Neuronal stem cell (in vitro differentiated cells): ENCODE results near the gene MANBA.

Experiments used
- DNase-seq: peaks from one replicate; pipeline ENCODE4 v3.0.0-alpha.2; 2013; ENCODE audit warnings: low spot score
- H2AFZ ChIP-seq: one replicate; pipeline ENCODE4 v1.6.1; 2013; ENCODE audit warnings: mild to moderate bottlenecking, low read length, inconsistent platforms
- H2AK5ac ChIP-seq: 2 replicates; pipeline ENCODE4 v1.6.1; 2013; ENCODE audit warnings: low read depth, mild to moderate bottlenecking, inconsistent platforms, low read length, moderate library complexity, mixed read lengths
- H2BK120ac ChIP-seq: 2 replicates; pipeline ENCODE4 v1.6.1; 2013; ENCODE audit warnings: low read depth, mild to moderate bottlenecking, inconsistent platforms, low read length, moderate library complexity, mixed read lengths
- H2BK12ac ChIP-seq: one replicate; pipeline ENCODE4 v1.6.1; 2013; ENCODE audit warnings: low read length, inconsistent platforms
- H2BK15ac ChIP-seq: 2 replicates; pipeline ENCODE4 v1.6.1; 2013; ENCODE audit warnings: mild to moderate bottlenecking, low read length, inconsistent platforms, mixed read lengths
- H2BK5ac ChIP-seq: one replicate; pipeline ENCODE4 v1.6.1; 2013; ENCODE audit warnings: inconsistent platforms, mild to moderate bottlenecking, low read length, moderate library complexity
- H3K14ac ChIP-seq: one replicate; pipeline ENCODE4 v1.6.1; 2013; ENCODE audit warnings: low read length, inconsistent platforms
- H3K18ac ChIP-seq: 2 replicates; pipeline ENCODE4 v1.6.1; 2013; ENCODE audit warnings: low read length, inconsistent platforms
- H3K23ac ChIP-seq: 2 replicates; pipeline ENCODE4 v1.6.1; 2013; ENCODE audit warnings: low read depth, mild to moderate bottlenecking, mixed read lengths, low read length, inconsistent platforms; ENCODE audit not compliant: poor library complexity
- H3K27ac ChIP-seq: replicated peaks from 3 replicates; pipeline ENCODE4 v1.5.1; 2013; ENCODE audit warnings: low read length, inconsistent platforms
- H3K27me3 ChIP-seq, 3 experiments: 2 replicates each; pipeline ENCODE4 v1.6.1; 2013; ENCODE audit warnings: low read length in 3 of 3, mild to moderate bottlenecking in 2 of 3, inconsistent platforms in 1 of 3, low read depth in 1 of 3, mixed read lengths in 1 of 3, moderate library complexity in 1 of 3; ENCODE audit not compliant: control insufficient read depth in 3 of 3, insufficient read depth in 3 of 3
- H3K36me3 ChIP-seq, 2 donors: replicated peaks in 1 of 2; 2 replicates each; pipeline ENCODE4 v1.6.1; 2013; ENCODE audit warnings: low read length in 2 of 2; ENCODE audit not compliant: control insufficient read depth in 2 of 2, insufficient read depth in 2 of 2
- H3K4ac ChIP-seq: 2 replicates; pipeline ENCODE4 v1.6.1; 2013; ENCODE audit warnings: inconsistent platforms, mild to moderate bottlenecking, low read length, moderate library complexity
- H3K4me1 ChIP-seq, 2 donors: 1 replicate in 1 of 2; 2 replicates in 1 of 2; pipeline ENCODE4 v1.6.1; 2013; ENCODE audit warnings: low read length in 2 of 2, low read depth in 1 of 2; ENCODE audit not compliant: control insufficient read depth in 2 of 2, insufficient read depth in 1 of 2
- H3K4me2 ChIP-seq: one replicate; pipeline ENCODE4 v1.6.1; 2013; ENCODE audit warnings: mild to moderate bottlenecking, low read length, inconsistent platforms; ENCODE audit not compliant: insufficient read depth, poor library complexity, severe bottlenecking
- H3K4me3 ChIP-seq, 2 donors: 2 replicates each; pipeline ENCODE4 v1.5.1; 2013; ENCODE audit warnings: low read length in 2 of 2, mild to moderate bottlenecking in 2 of 2, inconsistent platforms in 1 of 2, moderate library complexity in 1 of 2
- H3K79me1 ChIP-seq: one replicate; pipeline ENCODE4 v1.6.1; 2013; ENCODE audit warnings: low read depth, mild to moderate bottlenecking, inconsistent platforms, low read length, moderate library complexity
- H3K9ac ChIP-seq: one replicate; pipeline ENCODE4 v1.6.1; 2013; ENCODE audit warnings: mild to moderate bottlenecking, low read depth, low read length, inconsistent platforms; ENCODE audit not compliant: poor library complexity
- H3K9me3 ChIP-seq, 2 donors: replicated peaks in 1 of 2; 2 replicates each; pipeline versions ENCODE3 to v1.6.1; 2013; ENCODE audit warnings: low read length in 2 of 2, mild to moderate bottlenecking in 2 of 2, inconsistent platforms in 1 of 2, low read depth in 1 of 2, mixed read lengths in 1 of 2, moderate library complexity in 1 of 2; ENCODE audit not compliant: control insufficient read depth in 2 of 2, insufficient read depth in 1 of 2
- H4K8ac ChIP-seq: one replicate; pipeline ENCODE4 v1.6.1; 2013; ENCODE audit warnings: low read depth, mild to moderate bottlenecking, inconsistent platforms, low read length, moderate library complexity
- H4K91ac ChIP-seq: one replicate; pipeline ENCODE4 v1.6.1; 2013; ENCODE audit warnings: low read length, low read depth, mild to moderate bottlenecking, inconsistent platforms; ENCODE audit not compliant: poor library complexity
- WGBS, 2 donors: extraction: QIAGEN DNeasy Blood & Tissue Kit; methylation state at CpG; one replicate each; pipeline ENCODE4 v1.1.7; 2013; ENCODE audit warnings: missing lambda C conversion rate in 2 of 2, mixed read lengths in 1 of 2; ENCODE audit not compliant: insufficient read length in 2 of 2, insufficient replicate concordance in 1 of 2; ENCODE audit errors: extremely low coverage in 2 of 2; 5-methylcytosine and 5-hydroxymethylcytosine counted together

Gene MANBA

DNA sequence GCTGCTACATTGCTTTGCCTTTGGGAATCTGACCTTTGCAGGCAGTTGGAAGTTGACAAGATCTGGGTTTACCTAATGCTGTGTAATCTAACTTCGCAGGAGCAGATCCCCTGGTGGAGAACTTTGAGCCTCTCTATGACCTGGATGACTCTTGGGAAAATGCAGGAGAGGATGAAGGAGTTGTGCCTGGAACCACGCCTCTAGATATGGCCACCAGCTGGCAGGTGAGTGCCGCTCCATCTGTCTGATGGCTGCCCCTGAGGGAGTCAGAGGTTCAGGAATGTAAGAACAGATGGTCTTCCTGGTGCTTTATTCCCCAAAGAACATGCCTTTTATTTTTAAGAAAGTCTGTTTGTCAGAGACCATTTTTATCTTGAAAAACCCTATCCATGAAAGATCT is 150.3 kb downstream of the MANBA start:
- no peak overlapping the region for H2BK15ac ChIP-seq
- no peak overlapping the region for H2BK5ac ChIP-seq
- H3K36me3 ChIP-seq: peaks cover 5 to 80% of the 10 kb centered on the region in 2 donors
- no peak overlapping the region for H4K8ac ChIP-seq
- H3K4me2 ChIP-seq: no peak overlapping the region
- H3K4me1 ChIP-seq: no peaks in the 10 kb centered on the region
- no peak overlapping the region for H3K4ac ChIP-seq
- H2AK5ac ChIP-seq: no peak overlapping the region
- H3K27me3 ChIP-seq: no peaks in the 10 kb centered on the region
- no peak overlapping the region for H2BK12ac ChIP-seq
- no peak overlapping the region for H3K23ac ChIP-seq
- H3K4me3 ChIP-seq: no peak overlapping the region
- no peak overlapping the region for H2AFZ ChIP-seq
- H3K14ac ChIP-seq: no peak overlapping the region
- WGBS, 2 donors: no CpG with 5 or more reads among the region's 3 CpGs
- no peak overlapping the region for H3K18ac ChIP-seq
- H3K79me1 ChIP-seq: no peaks in the 10 kb centered on the region
- no peak overlapping the region for H2BK120ac ChIP-seq
- H4K91ac ChIP-seq: no peak overlapping the region
- no peak overlapping the region for H3K27ac ChIP-seq
- no peak for DNase-seq
- H3K9me3 ChIP-seq: no peaks in the 10 kb centered on the region
- H3K9ac ChIP-seq: no peak overlapping the region

DNA sequence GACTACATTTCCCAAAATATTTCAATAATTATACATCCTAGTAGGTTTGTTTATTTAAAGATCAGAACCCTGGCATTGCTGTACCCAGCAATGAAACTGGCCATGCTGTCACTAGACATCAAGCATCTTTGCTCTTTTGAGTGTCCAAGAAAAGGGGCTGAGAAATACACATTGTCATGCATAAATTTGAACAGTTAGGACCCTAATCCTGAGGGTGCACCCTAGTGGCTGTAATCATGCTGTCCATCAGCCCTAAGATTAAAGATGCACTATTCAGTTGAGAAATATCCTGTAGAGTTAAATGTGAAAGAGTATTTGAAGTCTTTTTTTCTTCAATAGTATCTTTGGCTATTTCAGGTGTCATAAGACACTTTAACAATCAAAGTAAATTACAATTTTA is 150.8 kb downstream of the MANBA start:
- Histone ChIP-seq H3K4me3 (no peak overlapping the region), H2AK5ac (no peak overlapping the region), H3K79me1 (no peaks in the 10 kb centered on the region), H2BK12ac (no peak overlapping the region), H4K8ac (no peak overlapping the region), H3K4me1 (no peaks in the 10 kb centered on the region), H3K23ac (no peak overlapping the region), H2BK15ac (no peak overlapping the region), H3K9ac (no peak overlapping the region), H3K4ac (no peak overlapping the region), H2BK5ac (no peak overlapping the region), H3K4me2 (no peak overlapping the region), H3K36me3 (peaks cover 5 to 76% of the 10 kb centered on the region in 2 donors), H4K91ac (no peak overlapping the region), H3K9me3 (no peaks in the 10 kb centered on the region), H3K18ac (no peak overlapping the region), H2AFZ (no peak overlapping the region), H2BK120ac (no peak overlapping the region), H3K27me3 (no peaks in the 10 kb centered on the region), H3K14ac (no peak overlapping the region), H3K27ac (no peak overlapping the region)
- DNase-seq: no peak

DNA sequence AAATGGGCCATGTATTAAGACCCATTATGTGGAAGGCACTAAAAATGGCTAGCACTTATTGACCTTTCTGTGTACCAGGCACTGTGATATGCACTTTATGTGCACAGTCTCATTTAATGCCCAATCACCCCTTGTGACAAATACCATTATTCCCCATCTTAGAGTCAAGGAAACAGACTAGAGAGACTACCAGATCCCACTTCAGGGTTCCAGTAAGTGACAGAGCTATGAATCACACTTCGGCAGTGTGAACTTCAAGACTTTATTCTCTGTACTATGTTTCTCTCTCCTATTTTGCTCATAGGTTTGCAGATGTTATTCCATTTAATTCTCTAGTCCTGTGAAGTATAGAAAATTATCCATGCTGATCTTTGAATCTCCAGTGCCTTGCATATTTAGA is 152.6 kb downstream of the MANBA start:
- WGBS, 2 donors: no CpG with 5 or more reads among the region's 1 CpG
- DNase-seq: no peak
- H2BK15ac ChIP-seq: no peak overlapping the region
- H3K4me1 ChIP-seq: no peaks in the 10 kb centered on the region
- no peak overlapping the region for H2BK5ac ChIP-seq
- no peak overlapping the region for H3K4ac ChIP-seq
- H2AK5ac ChIP-seq: no peak overlapping the region
- no peak overlapping the region for H3K4me2 ChIP-seq
- H3K18ac ChIP-seq: no peak overlapping the region
- no peak overlapping the region for H4K91ac ChIP-seq
- H3K36me3 ChIP-seq: peaks cover 2 to 68% of the 10 kb centered on the region in 2 donors
- no peaks in the 10 kb centered on the region for H3K27me3 ChIP-seq
- H3K23ac ChIP-seq: no peak overlapping the region
- H4K8ac ChIP-seq: no peak overlapping the region
- H3K27ac ChIP-seq: no peak overlapping the region
- H2BK12ac ChIP-seq: no peak overlapping the region
- no peak overlapping the region for H3K14ac ChIP-seq
- H3K9ac ChIP-seq: no peak overlapping the region
- H3K4me3 ChIP-seq: no peak overlapping the region
- no peak overlapping the region for H2AFZ ChIP-seq
- no peaks in the 10 kb centered on the region for H3K79me1 ChIP-seq
- no peaks in the 10 kb centered on the region for H3K9me3 ChIP-seq
- H2BK120ac ChIP-seq: no peak overlapping the region

DNA sequence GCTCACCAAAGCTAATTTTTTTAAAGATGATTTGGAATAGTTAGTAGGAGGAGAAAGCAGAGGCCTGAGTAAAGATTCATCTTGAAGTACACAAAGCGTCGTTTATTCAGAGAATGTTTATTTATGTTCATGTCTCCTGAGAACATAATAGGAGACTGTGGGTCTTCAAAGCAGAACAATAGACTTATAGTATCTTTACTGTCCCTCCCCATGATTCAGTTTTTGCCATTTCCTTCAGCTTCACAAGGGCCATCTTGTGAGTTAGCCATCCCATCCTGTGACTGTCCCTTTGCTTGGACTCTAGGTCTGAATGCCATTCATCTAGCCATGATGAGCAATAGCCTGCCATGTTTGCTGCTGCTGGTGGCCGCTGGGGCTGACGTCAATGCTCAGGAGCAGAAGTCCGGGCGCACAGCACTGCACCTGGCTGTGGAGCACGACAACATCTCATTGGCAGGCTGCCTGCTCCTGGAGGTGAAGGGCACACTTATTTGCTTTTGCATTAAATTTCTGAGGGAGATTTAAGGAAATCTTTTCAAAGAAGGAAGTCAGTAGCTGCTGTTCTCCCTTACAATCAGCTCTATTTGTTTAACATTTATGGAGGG is 153.8 kb downstream of the MANBA start:
- Histone ChIP-seq H3K4me3 (no peak overlapping the region), H3K9me3 (no peaks in the 10 kb centered on the region), H3K9ac (no peak overlapping the region), H2BK120ac (no peak overlapping the region), H3K79me1 (no peaks in the 10 kb centered on the region), H2AK5ac (no peak overlapping the region), H3K23ac (no peak overlapping the region), H3K4me2 (no peak overlapping the region), H4K8ac (no peak overlapping the region), H3K14ac (no peak overlapping the region), H2BK12ac (no peak overlapping the region), H4K91ac (no peak overlapping the region), H2AFZ (no peak overlapping the region), H2BK5ac (no peak overlapping the region), H3K4me1 (no peaks in the 10 kb centered on the region), H3K27ac (no peak overlapping the region), H3K4ac (no peak overlapping the region), H3K18ac (no peak overlapping the region), H3K36me3 (peaks cover 2 to 60% of the 10 kb centered on the region in 2 donors), H2BK15ac (no peak overlapping the region), H3K27me3 (no peaks in the 10 kb centered on the region)
- DNase-seq: no peak
- WGBS, 2 donors: no CpG with 5 or more reads among the region's 7 CpGs
